NCI-H345 treated with DMSO at 0.1 percent for 48 hours (cell line): ENCODE measurements around the gene HOXA3.

Source experiments
- DNase-seq: peaks from one replicate; lab custom pipeline; 2025; ENCODE audit not compliant: unreplicated experiment; lab: John Stamatoyannopoulos, UW

HOXA3 gene

GRCh38 chr7:27064159-27064558, 88.2 kb downstream of the HOXA3 start:
- no peak for DNase-seq

- no peak for DNase-seq
These were observed 89.4 kb downstream of the HOXA3 start for GRCh38 chr7:27062946-27063345.
